H9 (cell line): ENCODE data around the gene PRDM11. TPM values are rescaled to one million over a fixed set of nuclear protein-coding genes. Genes with fewer than 3 reads are reported as not detected.

Experiments used
- DNase-seq: peaks from one replicate; pipeline ENCODE4 v3.0.0-alpha.2; 2017
- H2AFZ ChIP-seq: one replicate; pipeline ENCODE4 v1.6.1; 2013; ENCODE audit warnings: mild to moderate bottlenecking, low read length, control low read depth, moderate library complexity
- H2AK5ac ChIP-seq: 2 replicates; pipeline ENCODE4 v1.6.1; 2013; ENCODE audit warnings: low read length, control low read depth, mixed read lengths; ENCODE audit not compliant: insufficient read length
- H2BK120ac ChIP-seq: one replicate; pipeline ENCODE4 v1.6.1; 2013; ENCODE audit warnings: low read depth, mild to moderate bottlenecking, low read length, control low read depth, inconsistent platforms; ENCODE audit not compliant: poor library complexity, severe bottlenecking
- H2BK12ac ChIP-seq: 2 replicates; pipeline ENCODE4 v1.6.1; 2013; ENCODE audit warnings: low read length, control low read depth, mixed read lengths, low read depth; ENCODE audit not compliant: insufficient read length
- H2BK15ac ChIP-seq: 2 replicates; pipeline ENCODE4 v1.6.1; 2013; ENCODE audit warnings: low read depth, low read length, control low read depth
- H2BK20ac ChIP-seq: one replicate; pipeline ENCODE4 v1.6.1; 2013; ENCODE audit warnings: low read depth, mild to moderate bottlenecking, low read length, control low read depth, inconsistent platforms; ENCODE audit not compliant: poor library complexity, severe bottlenecking
- H2BK5ac ChIP-seq: 2 replicates; pipeline ENCODE4 v1.6.1; 2013; ENCODE audit warnings: low read length, control low read depth, mixed read lengths; ENCODE audit not compliant: insufficient read length
- H3K14ac ChIP-seq: 2 replicates; pipeline ENCODE4 v1.6.1; 2013; ENCODE audit warnings: low read length, control low read depth; ENCODE audit not compliant: insufficient read depth
- H3K18ac ChIP-seq: 2 replicates; pipeline ENCODE4 v1.6.1; 2013; ENCODE audit warnings: low read depth, mild to moderate bottlenecking, mixed read lengths, low read length, control low read depth; ENCODE audit not compliant: insufficient read length
- H3K23ac ChIP-seq: 2 replicates; pipeline ENCODE4 v1.6.1; 2013; ENCODE audit warnings: low read length, control low read depth, mixed read lengths, low read depth; ENCODE audit not compliant: insufficient read length
- H3K23me2 ChIP-seq: 2 replicates; pipeline ENCODE4 v1.6.1; 2013; ENCODE audit warnings: low read depth, mild to moderate bottlenecking, mixed read lengths, low read length, control low read depth; ENCODE audit not compliant: insufficient read length, poor library complexity, severe bottlenecking
- H3K27ac ChIP-seq: 2 replicates; pipeline ENCODE4 v1.5.1; 2013; ENCODE audit warnings: low read length, control low read depth, mixed read lengths, low read depth; ENCODE audit not compliant: insufficient read length
- H3K27me3 ChIP-seq: 2 replicates; pipeline ENCODE4 v1.6.1; 2013; ENCODE audit warnings: low read length, control low read depth, inconsistent platforms; ENCODE audit not compliant: insufficient read depth
- H3K4ac ChIP-seq: 2 replicates; pipeline ENCODE4 v1.6.1; 2013; ENCODE audit warnings: low read depth, mild to moderate bottlenecking, control low read depth, inconsistent platforms, low read length, moderate library complexity
- H3K4me1 ChIP-seq: 2 replicates; pipeline ENCODE4 v1.6.1; 2013; ENCODE audit warnings: low read length, control low read depth, inconsistent platforms; ENCODE audit not compliant: insufficient read depth
- H3K4me2 ChIP-seq: 2 replicates; pipeline ENCODE4 v1.6.1; 2013; ENCODE audit warnings: low read length, control low read depth, mixed read lengths; ENCODE audit not compliant: insufficient read length, insufficient read depth
- H3K56ac ChIP-seq: 2 replicates; pipeline ENCODE4 v1.6.1; 2013; ENCODE audit warnings: low read depth, mild to moderate bottlenecking, mixed read lengths, low read length, control low read depth; ENCODE audit not compliant: insufficient read length
- H3K79me1 ChIP-seq: 2 replicates; pipeline ENCODE4 v1.6.1; 2013; ENCODE audit warnings: low read depth, mild to moderate bottlenecking, moderate library complexity, low read length, control low read depth, inconsistent platforms; ENCODE audit not compliant: insufficient read depth, poor library complexity, severe bottlenecking
- H3K79me2 ChIP-seq: 2 replicates; pipeline ENCODE4 v1.6.1; 2013; ENCODE audit warnings: low read length, control low read depth, inconsistent platforms; ENCODE audit not compliant: insufficient read depth
- H3K9ac ChIP-seq: 2 replicates; pipeline ENCODE4 v1.6.1; 2013; ENCODE audit warnings: low read length, control low read depth, mixed read lengths; ENCODE audit not compliant: insufficient read length; ENCODE audit errors: extremely low read depth
- H3K9me3 ChIP-seq: one replicate; pipeline ENCODE4 v1.6.1; 2013; ENCODE audit warnings: low read depth, low read length, inconsistent platforms; ENCODE audit not compliant: control insufficient read depth
- H3T11ph ChIP-seq: one replicate; pipeline ENCODE4 v1.6.1; 2013; ENCODE audit warnings: mild to moderate bottlenecking, low read length, control low read depth, inconsistent platforms
- H4K20me1 ChIP-seq: one replicate; pipeline ENCODE4 v1.6.1; 2013; ENCODE audit not compliant: control insufficient read depth, insufficient read length, insufficient read depth
- H4K5ac ChIP-seq: 2 replicates; pipeline ENCODE4 v1.6.1; 2013; ENCODE audit warnings: low read depth, mild to moderate bottlenecking, mixed read lengths, low read length, control low read depth; ENCODE audit not compliant: insufficient read length
- H4K8ac ChIP-seq: replicated peaks from 2 replicates; pipeline ENCODE4 v1.6.1; 2013; ENCODE audit warnings: low read length, control low read depth, mixed read lengths, low read depth; ENCODE audit not compliant: insufficient read length
- H4K91ac ChIP-seq: 2 replicates; pipeline ENCODE4 v1.6.1; 2013; ENCODE audit warnings: low read depth, mild to moderate bottlenecking, moderate library complexity, mixed read lengths, low read length, control low read depth; ENCODE audit not compliant: insufficient read length
- H3K27ac Mint-ChIP-seq, 3 experiments: 2 replicates in 2 of 3; 3 replicates in 1 of 3; pipeline ENCODE4 v1.8.0; 2020 to 2021; ENCODE audit warnings: mixed read lengths in 3 of 3, mild to moderate bottlenecking in 1 of 3, moderate library complexity in 1 of 3
- H3K27me3 Mint-ChIP-seq: 2 replicates; pipeline ENCODE4 v1.8.0; 2021; ENCODE audit warnings: low read depth, mild to moderate bottlenecking, moderate library complexity, mixed read lengths
- H3K36me3 Mint-ChIP-seq, 3 experiments: 2 replicates in 2 of 3; 3 replicates in 1 of 3; pipeline ENCODE4 v1.8.0; 2020 to 2021; ENCODE audit warnings: low read depth in 3 of 3, mixed read lengths in 3 of 3; ENCODE audit not compliant: insufficient read depth in 1 of 3
- H3K4me1 Mint-ChIP-seq, 2 experiments: 2 replicates each; pipeline ENCODE4 v1.8.0; 2020; ENCODE audit warnings: mixed read lengths in 2 of 2
- H3K4me3 Mint-ChIP-seq, 2 experiments: 2 replicates in 1 of 2; 3 replicates in 1 of 2; pipeline ENCODE4 v1.8.0; 2020 to 2021; ENCODE audit warnings: mild to moderate bottlenecking in 2 of 2, mixed read lengths in 2 of 2, moderate library complexity in 1 of 2
- H3K9me3 Mint-ChIP-seq, 2 experiments: 2 replicates in 1 of 2; 3 replicates in 1 of 2; pipeline ENCODE4 v1.8.0; 2020; ENCODE audit warnings: mild to moderate bottlenecking in 2 of 2, mixed read lengths in 2 of 2, moderate library complexity in 1 of 2
- total RNA-seq: library from RNA; stranded (reverse); gene quantifications from 2 replicates; pipeline ENCODE4 v1.2.1, GENCODE V29; 2021
- TF ChIP-seq, protein P1 (sequence below): fragments of 200-600 bp; sonication (generic); conservative IDR thresholded peaks from 3 replicates; pipeline ENCODE4 v1.8.0; 2021; ENCODE audit warnings: antibody characterized with exemption, mild to moderate bottlenecking

PRDM11 gene
- total RNA-seq, 1 experiment from 2014 or later, result 11.5 TPM

DNA sequence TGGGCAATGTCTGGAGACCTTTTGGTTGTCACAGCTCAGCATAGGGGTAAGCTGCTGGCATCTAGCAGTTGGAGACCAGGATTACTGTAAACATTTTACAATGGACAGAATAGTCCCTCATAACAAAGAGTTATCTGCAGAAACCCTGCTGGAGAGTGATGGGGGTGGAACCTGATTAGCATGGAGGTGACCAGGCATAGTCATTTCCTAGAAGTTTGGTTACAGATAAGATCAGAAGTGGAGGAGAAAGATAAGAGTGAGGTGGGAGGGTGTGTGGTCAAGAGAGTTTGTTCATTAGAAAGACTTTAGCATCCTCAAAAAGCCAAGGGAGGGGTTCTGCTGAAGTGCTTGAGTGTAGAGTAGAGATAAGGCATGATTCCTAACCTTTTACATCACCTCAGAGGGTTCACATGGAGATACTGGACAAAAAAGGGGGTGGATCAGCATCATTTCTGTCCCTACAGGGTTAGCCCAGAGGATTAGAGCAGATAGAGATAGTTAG, 38.8 kb downstream of the PRDM11 start:
- Histone ChIP-seq H3K9ac (no peak overlapping the region), H2BK120ac (no peak overlapping the region), H4K91ac (no peak overlapping the region), H3K23ac (no peak overlapping the region), H3K79me1 (no peaks in the 10 kb centered on the region), H2AK5ac (no peak overlapping the region), H3K9me3 (no peaks in the 10 kb centered on the region), H3K23me2 (no peaks in the 10 kb centered on the region), H4K20me1 (no peaks in the 10 kb centered on the region), H3K14ac (no peak overlapping the region), H3K56ac (no peak overlapping the region), H2BK15ac (no peak overlapping the region), H3K4me1 (no peaks in the 10 kb centered on the region), H2BK12ac (no peak overlapping the region), H3K27ac (no peak overlapping the region), H3K79me2 (no peaks in the 10 kb centered on the region), H3K27me3 (no peaks in the 10 kb centered on the region), H2BK5ac (no peak overlapping the region), H3K18ac (no peak overlapping the region), H4K5ac (no peak overlapping the region), H2AFZ (no peak overlapping the region), H3K4me2 (no peak overlapping the region), H3K4ac (no peak overlapping the region), H3T11ph (no peak overlapping the region), H2BK20ac (no peak overlapping the region), H4K8ac (no peak overlapping the region)
- no peak overlapping the region for H3K27ac Mint-ChIP-seq
- H3K36me3 Mint-ChIP-seq, result peaks cover 0 to 20% (median 0%) of the 10 kb centered on the region in 3 experiments; a peak in 5 of 7 replicates
- no peaks in the 10 kb centered on the region for H3K9me3 Mint-ChIP-seq
- TF ChIP-seq, protein P1, sequence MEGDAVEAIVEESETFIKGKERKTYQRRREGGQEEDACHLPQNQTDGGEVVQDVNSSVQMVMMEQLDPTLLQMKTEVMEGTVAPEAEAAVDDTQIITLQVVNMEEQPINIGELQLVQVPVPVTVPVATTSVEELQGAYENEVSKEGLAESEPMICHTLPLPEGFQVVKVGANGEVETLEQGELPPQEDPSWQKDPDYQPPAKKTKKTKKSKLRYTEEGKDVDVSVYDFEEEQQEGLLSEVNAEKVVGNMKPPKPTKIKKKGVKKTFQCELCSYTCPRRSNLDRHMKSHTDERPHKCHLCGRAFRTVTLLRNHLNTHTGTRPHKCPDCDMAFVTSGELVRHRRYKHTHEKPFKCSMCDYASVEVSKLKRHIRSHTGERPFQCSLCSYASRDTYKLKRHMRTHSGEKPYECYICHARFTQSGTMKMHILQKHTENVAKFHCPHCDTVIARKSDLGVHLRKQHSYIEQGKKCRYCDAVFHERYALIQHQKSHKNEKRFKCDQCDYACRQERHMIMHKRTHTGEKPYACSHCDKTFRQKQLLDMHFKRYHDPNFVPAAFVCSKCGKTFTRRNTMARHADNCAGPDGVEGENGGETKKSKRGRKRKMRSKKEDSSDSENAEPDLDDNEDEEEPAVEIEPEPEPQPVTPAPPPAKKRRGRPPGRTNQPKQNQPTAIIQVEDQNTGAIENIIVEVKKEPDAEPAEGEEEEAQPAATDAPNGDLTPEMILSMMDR, result no peak
- H3K4me1 Mint-ChIP-seq, result peaks cover 5% of the 10 kb centered on the region in 2 experiments
- no peak overlapping the region for H3K4me3 Mint-ChIP-seq
- no peak for DNase-seq
- peaks cover 1% of the 10 kb centered on the region; the same call in 1 of the 2 replicates for H3K27me3 Mint-ChIP-seq
